ENCODE measurements around the gene BLVRB. TPM values are rescaled to one million over a fixed set of nuclear protein-coding genes. Genes with fewer than 3 reads are reported as not detected.
A peak's percentile ranks its signal among the peaks of the same experiment; 100 is the strongest.
"Not testable (repeated sequence)": the region's sequence is repeated elsewhere in the genome, so short reads cannot be mapped to it uniquely, and the experiment has no call there.

BLVRB gene
- total RNA-seq, 1 donor from 2014 or later: 141 TPM

- Histone ChIP-seq H3K27me3 (ENCODE audit: control insufficient read depth in 3 of 3, insufficient read depth in 3 of 3, low read length in 3 of 3) (no peaks in the 10 kb centered on the region), H3K27ac (ENCODE audit: low read depth, low read length) (peak overlapping the region; percentile 95), H3K4me3 (ENCODE audit: low read length in 3 of 3) (peak overlapping the region in 2 of 3 donors; percentile 45 to 61), H3K36me3 (ENCODE audit: control insufficient read depth in 3 of 3, insufficient read depth in 3 of 3, low read length in 3 of 3) (no peaks in the 10 kb centered on the region), H3K4me1 (ENCODE audit: control insufficient read depth in 3 of 3, insufficient read depth in 3 of 3, low read length in 3 of 3) (peaks cover 33 to 55% (median 35%) of the 10 kb centered on the region in 3 donors), H3K9ac (ENCODE audit: low read depth in 1 of 3, low read length in 3 of 3) (peak overlapping the region; percentile 61 to 85 (median 83)), H3K9me3 (ENCODE audit: control insufficient read depth in 3 of 3, low read length in 3 of 3) (no peaks in the 10 kb centered on the region)
Observed at GRCh38 chr19:40411125-40411842, 54.3 kb downstream of the BLVRB start.

- no peak overlapping the region for H3K4me3 ChIP-seq (ENCODE audit: low read length in 3 of 3)
- H3K4me1 ChIP-seq (ENCODE audit: control insufficient read depth in 3 of 3, insufficient read depth in 3 of 3, low read length in 3 of 3): peaks cover 33 to 52% (median 35%) of the 10 kb centered on the region in 3 donors
- H3K27ac ChIP-seq (ENCODE audit: low read depth, low read length): no peak overlapping the region
Observed at GRCh38 chr19:40410030-40410389, 55.5 kb downstream of the BLVRB start.

GRCh38 chr19:40408598-40408925 lies 57.0 kb downstream of the BLVRB start:
- not testable (repeated sequence) for H3K4me3 ChIP-seq (ENCODE audit: low read length in 3 of 3); H3K36me3 ChIP-seq (ENCODE audit: control insufficient read depth in 3 of 3, insufficient read depth in 3 of 3, low read length in 3 of 3); H3K27ac ChIP-seq (ENCODE audit: low read depth, low read length); H3K27me3 ChIP-seq (ENCODE audit: control insufficient read depth in 3 of 3, insufficient read depth in 3 of 3, low read length in 3 of 3); H3K9ac ChIP-seq (ENCODE audit: low read depth in 1 of 3, low read length in 3 of 3); H3K9me3 ChIP-seq (ENCODE audit: control insufficient read depth in 3 of 3, low read length in 3 of 3)
- H3K4me1 ChIP-seq (ENCODE audit: control insufficient read depth in 3 of 3, insufficient read depth in 3 of 3, low read length in 3 of 3): peaks cover 27 to 44% (median 29%) of the 10 kb centered on the region in 3 donors

More at GRCh38 chr19:40410030-40410389, 55.5 kb downstream of the BLVRB start:
- H3K27me3 ChIP-seq (ENCODE audit: control insufficient read depth in 3 of 3, insufficient read depth in 3 of 3, low read length in 3 of 3): no peaks in the 10 kb centered on the region
- no peak overlapping the region for H3K9ac ChIP-seq (ENCODE audit: low read depth in 1 of 3, low read length in 3 of 3)
- no peaks in the 10 kb centered on the region for H3K9me3 ChIP-seq (ENCODE audit: control insufficient read depth in 3 of 3, low read length in 3 of 3)
- H3K36me3 ChIP-seq (ENCODE audit: control insufficient read depth in 3 of 3, insufficient read depth in 3 of 3, low read length in 3 of 3): no peaks in the 10 kb centered on the region

GRCh38 chr19:40407714-40408597 lies 57.6 kb downstream of the BLVRB start:
- H3K9me3 ChIP-seq (ENCODE audit: control insufficient read depth in 3 of 3, low read length in 3 of 3): no peaks in the 10 kb centered on the region
- H3K36me3 ChIP-seq (ENCODE audit: control insufficient read depth in 3 of 3, insufficient read depth in 3 of 3, low read length in 3 of 3): no peaks in the 10 kb centered on the region
- no peak overlapping the region for H3K27ac ChIP-seq (ENCODE audit: low read depth, low read length)
- H3K27me3 ChIP-seq (ENCODE audit: control insufficient read depth in 3 of 3, insufficient read depth in 3 of 3, low read length in 3 of 3): no peaks in the 10 kb centered on the region
- no peak overlapping the region for H3K4me3 ChIP-seq (ENCODE audit: low read length in 3 of 3)
- peak overlapping the region in 1 of 3 donors; percentile 33 for H3K9ac ChIP-seq (ENCODE audit: low read depth in 1 of 3, low read length in 3 of 3)
- peaks cover 25 to 38% (median 32%) of the 10 kb centered on the region in 3 donors for H3K4me1 ChIP-seq (ENCODE audit: control insufficient read depth in 3 of 3, insufficient read depth in 3 of 3, low read length in 3 of 3)

GRCh38 chr19:40403262-40403984 lies 62.1 kb downstream of the BLVRB start:
- Histone ChIP-seq H3K27ac (ENCODE audit: low read depth, low read length) (peak overlapping the region; percentile 66), H3K36me3 (ENCODE audit: control insufficient read depth in 3 of 3, insufficient read depth in 3 of 3, low read length in 3 of 3) (no peaks in the 10 kb centered on the region), H3K9ac (ENCODE audit: low read depth in 1 of 3, low read length in 3 of 3) (peak overlapping the region; percentile 56 to 83 (median 68)), H3K4me1 (ENCODE audit: control insufficient read depth in 3 of 3, insufficient read depth in 3 of 3, low read length in 3 of 3) (peaks cover 5 to 12% (median 12%) of the 10 kb centered on the region in 3 donors), H3K9me3 (ENCODE audit: control insufficient read depth in 3 of 3, low read length in 3 of 3) (no peaks in the 10 kb centered on the region), H3K27me3 (ENCODE audit: control insufficient read depth in 3 of 3, insufficient read depth in 3 of 3, low read length in 3 of 3) (no peaks in the 10 kb centered on the region), H3K4me3 (ENCODE audit: low read length in 3 of 3) (peak overlapping the region; percentile 60 to 75 (median 69))

- Histone ChIP-seq H3K4me3 (ENCODE audit: low read length in 3 of 3) (no peak overlapping the region), H3K27ac (ENCODE audit: low read depth, low read length) (no peak overlapping the region), H3K9ac (ENCODE audit: low read depth in 1 of 3, low read length in 3 of 3) (no peak overlapping the region), H3K4me1 (ENCODE audit: control insufficient read depth in 3 of 3, insufficient read depth in 3 of 3, low read length in 3 of 3) (peaks cover 3 to 9% (median 4%) of the 10 kb centered on the region in 3 donors), H3K9me3 (ENCODE audit: control insufficient read depth in 3 of 3, low read length in 3 of 3) (no peaks in the 10 kb centered on the region), H3K27me3 (ENCODE audit: control insufficient read depth in 3 of 3, insufficient read depth in 3 of 3, low read length in 3 of 3) (no peaks in the 10 kb centered on the region), H3K36me3 (ENCODE audit: control insufficient read depth in 3 of 3, insufficient read depth in 3 of 3, low read length in 3 of 3) (peaks cover 0 to 2% (median 0%) of the 10 kb centered on the region in 3 donors)
Observed at GRCh38 chr19:40400559-40400958, 65.0 kb downstream of the BLVRB start.

- no peaks in the 10 kb centered on the region for H3K9me3 ChIP-seq (ENCODE audit: control insufficient read depth in 3 of 3, low read length in 3 of 3)
- H3K4me1 ChIP-seq (ENCODE audit: control insufficient read depth in 3 of 3, insufficient read depth in 3 of 3, low read length in 3 of 3): peaks cover 0 to 4% (median 3%) of the 10 kb centered on the region in 3 donors
- H3K36me3 ChIP-seq (ENCODE audit: control insufficient read depth in 3 of 3, insufficient read depth in 3 of 3, low read length in 3 of 3): peaks cover 0 to 2% (median 0%) of the 10 kb centered on the region in 3 donors
- no peak overlapping the region for H3K27ac ChIP-seq (ENCODE audit: low read depth, low read length)
- no peaks in the 10 kb centered on the region for H3K27me3 ChIP-seq (ENCODE audit: control insufficient read depth in 3 of 3, insufficient read depth in 3 of 3, low read length in 3 of 3)
- H3K4me3 ChIP-seq (ENCODE audit: low read length in 3 of 3): no peak overlapping the region
- no peak overlapping the region for H3K9ac ChIP-seq (ENCODE audit: low read depth in 1 of 3, low read length in 3 of 3)
Observed at GRCh38 chr19:40398417-40399131, 67.0 kb downstream of the BLVRB start.

Small RNAs within 50 kb of the gene (small RNA-seq; reads per million reads assigned to genes)
- gene RF00017: not detected

Other genes with a start within 250 kb of the BLVRB start
- gene TTC9B, start 247.4 kb downstream of the BLVRB start, total RNA-seq: not detected
- gene CCNP, start 239.1 kb downstream of the BLVRB start, total RNA-seq: not detected
- gene AKT2, start 180.4 kb downstream of the BLVRB start, total RNA-seq: 91.3 TPM
- gene C19orf47, start 117.3 kb downstream of the BLVRB start, total RNA-seq: 35.0 TPM
- 120 TPM for gene PLD3, start 117.0 kb downstream of the BLVRB start, total RNA-seq
- gene HIPK4, start 75.6 kb downstream of the BLVRB start, total RNA-seq: not detected
- 8.4 TPM for gene PRX, start 52.4 kb downstream of the BLVRB start, total RNA-seq
- gene SERTAD1, start 39.8 kb downstream of the BLVRB start, total RNA-seq: 19.8 TPM
- gene SERTAD3, start 21.4 kb downstream of the BLVRB start, total RNA-seq: 52.2 TPM
- gene SPTBN4, start 1.3 kb upstream of the BLVRB start, total RNA-seq: 0.52 TPM
- 6.3 TPM for gene SHKBP1, start 111.1 kb upstream of the BLVRB start, total RNA-seq
- 86.6 TPM for gene LTBP4, start 135.6 kb upstream of the BLVRB start, total RNA-seq
- 9.4 TPM for gene NUMBL, start 224.9 kb upstream of the BLVRB start, total RNA-seq

All from skeletal muscle tissue (tissue), 5 donors.